ENCODE data around the gene TNRC18. TPM values are rescaled to one million over a fixed set of nuclear protein-coding genes. Genes with fewer than 3 reads are reported as not detected.

The TNRC18 gene
- total RNA-seq, 1 donor from 2014 or later, result 104 TPM

DNA sequence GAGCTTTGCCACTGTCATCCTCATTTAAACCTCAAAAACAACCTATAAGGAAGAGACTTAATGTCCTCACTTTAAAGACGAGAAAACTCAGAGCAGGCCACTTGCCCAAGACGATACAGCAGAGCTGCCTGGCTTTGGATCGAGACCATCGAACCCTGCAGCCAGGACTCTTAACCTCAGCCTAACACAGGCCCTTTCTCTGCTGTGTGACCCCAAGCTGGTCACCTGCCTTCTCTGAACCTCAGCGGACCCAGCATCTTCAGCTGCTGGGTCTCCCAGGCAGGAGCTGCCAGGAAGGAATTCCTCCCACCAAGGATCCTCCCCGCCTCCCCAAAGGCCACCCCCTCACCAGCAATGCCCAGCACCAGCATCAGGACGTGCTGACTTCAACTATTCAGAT, 32.7 kb downstream of the TNRC18 start:
- Histone ChIP-seq H3K4me1 (peaks cover 14% of the 10 kb centered on the region), H3K9me3 (no peaks in the 10 kb centered on the region), H3K27me3 (ENCODE audit: low read depth) (no peaks in the 10 kb centered on the region), H3K4me3 (no peak overlapping the region), H3K27ac (peak overlapping the region; percentile 6), H3K36me3 (peaks cover 83% of the 10 kb centered on the region)
- no peak for DNase-seq
- intact Hi-C loops (cut with DNase I), result no loop called here
- ATAC-seq, result no peak
- TF ChIP-seq, protein P1, sequence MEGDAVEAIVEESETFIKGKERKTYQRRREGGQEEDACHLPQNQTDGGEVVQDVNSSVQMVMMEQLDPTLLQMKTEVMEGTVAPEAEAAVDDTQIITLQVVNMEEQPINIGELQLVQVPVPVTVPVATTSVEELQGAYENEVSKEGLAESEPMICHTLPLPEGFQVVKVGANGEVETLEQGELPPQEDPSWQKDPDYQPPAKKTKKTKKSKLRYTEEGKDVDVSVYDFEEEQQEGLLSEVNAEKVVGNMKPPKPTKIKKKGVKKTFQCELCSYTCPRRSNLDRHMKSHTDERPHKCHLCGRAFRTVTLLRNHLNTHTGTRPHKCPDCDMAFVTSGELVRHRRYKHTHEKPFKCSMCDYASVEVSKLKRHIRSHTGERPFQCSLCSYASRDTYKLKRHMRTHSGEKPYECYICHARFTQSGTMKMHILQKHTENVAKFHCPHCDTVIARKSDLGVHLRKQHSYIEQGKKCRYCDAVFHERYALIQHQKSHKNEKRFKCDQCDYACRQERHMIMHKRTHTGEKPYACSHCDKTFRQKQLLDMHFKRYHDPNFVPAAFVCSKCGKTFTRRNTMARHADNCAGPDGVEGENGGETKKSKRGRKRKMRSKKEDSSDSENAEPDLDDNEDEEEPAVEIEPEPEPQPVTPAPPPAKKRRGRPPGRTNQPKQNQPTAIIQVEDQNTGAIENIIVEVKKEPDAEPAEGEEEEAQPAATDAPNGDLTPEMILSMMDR (IDR thresholded peaks at IDR 0.05), result no peak

DNA sequence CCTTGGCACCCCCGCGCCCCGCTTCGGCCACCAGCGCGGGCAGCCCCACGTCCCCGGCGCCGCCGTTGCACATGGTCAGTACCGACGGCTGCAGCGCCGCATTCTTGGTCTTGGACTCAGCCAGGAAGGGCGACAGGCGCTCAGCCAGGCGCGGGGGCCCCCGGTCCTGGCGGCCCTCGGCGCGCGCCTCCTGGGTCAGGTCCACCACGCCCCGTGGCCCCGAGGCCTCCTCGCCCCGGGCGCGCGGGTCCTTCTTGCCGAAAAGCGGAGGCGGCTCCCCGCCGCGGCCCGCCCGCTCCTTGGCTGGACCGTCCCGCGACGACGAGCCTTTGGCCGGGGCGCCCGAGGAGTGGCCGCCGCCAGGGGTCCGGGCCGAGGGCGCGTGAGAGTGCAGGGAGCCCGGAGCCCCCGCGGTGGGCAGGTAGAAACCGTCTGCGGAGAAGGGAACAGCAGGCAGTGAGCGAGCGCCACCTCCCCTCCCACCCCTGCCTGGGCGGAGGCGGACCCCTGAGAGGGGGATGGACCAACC, 34.7 kb downstream of the TNRC18 start:
- ATAC-seq (no peak), DNase-seq (no peak)
- H3K9me3 ChIP-seq, result no peaks in the 10 kb centered on the region
- no peaks in the 10 kb centered on the region for H3K27me3 ChIP-seq (ENCODE audit: low read depth)
- TF ChIP-seq, protein P1 (IDR thresholded peaks at IDR 0.05), result no peak
- H3K27ac ChIP-seq, result no peak overlapping the region
- no peak overlapping the region for H3K4me3 ChIP-seq
- H3K36me3 ChIP-seq, result peaks cover 94% of the 10 kb centered on the region
- peaks cover 10% of the 10 kb centered on the region for H3K4me1 ChIP-seq
- intact Hi-C loops (cut with DNase I), result no loop called here

DNA sequence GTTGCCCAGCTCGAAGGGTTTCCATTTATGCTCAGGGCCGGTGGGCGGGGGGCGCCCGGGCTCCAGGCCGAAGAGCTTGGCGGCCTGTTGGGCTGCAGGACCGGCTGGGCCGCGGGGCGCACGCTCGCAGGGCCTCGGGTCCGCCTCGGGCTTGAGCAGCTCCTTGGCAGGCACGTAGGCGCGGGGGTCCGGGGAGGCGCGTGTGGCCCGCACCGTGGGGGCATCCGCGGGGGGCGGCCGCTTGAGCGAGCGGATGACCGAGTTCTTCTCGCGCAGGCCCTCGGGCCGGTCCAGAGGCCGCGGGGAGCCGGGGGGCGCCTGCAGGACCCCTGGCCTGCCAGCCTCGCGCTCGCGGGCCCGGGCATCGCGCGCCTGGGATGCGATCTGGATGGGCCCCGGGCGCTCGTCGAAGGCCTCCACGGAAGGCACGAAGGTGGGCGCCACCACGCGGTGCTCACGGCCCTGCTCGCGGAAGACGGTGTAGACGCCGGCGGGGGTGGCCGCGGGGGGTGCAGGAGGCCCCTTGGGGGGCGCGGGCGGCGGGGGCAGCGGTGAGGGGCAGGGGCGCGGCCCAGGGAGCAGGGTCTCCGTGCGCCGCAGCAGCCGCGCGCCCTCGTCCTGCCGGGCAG, 35.2 kb downstream of the TNRC18 start:
- TF ChIP-seq, protein P1 (IDR thresholded peaks at IDR 0.05), result no peak
- peaks cover 89% of the 10 kb centered on the region for H3K36me3 ChIP-seq

DNA sequence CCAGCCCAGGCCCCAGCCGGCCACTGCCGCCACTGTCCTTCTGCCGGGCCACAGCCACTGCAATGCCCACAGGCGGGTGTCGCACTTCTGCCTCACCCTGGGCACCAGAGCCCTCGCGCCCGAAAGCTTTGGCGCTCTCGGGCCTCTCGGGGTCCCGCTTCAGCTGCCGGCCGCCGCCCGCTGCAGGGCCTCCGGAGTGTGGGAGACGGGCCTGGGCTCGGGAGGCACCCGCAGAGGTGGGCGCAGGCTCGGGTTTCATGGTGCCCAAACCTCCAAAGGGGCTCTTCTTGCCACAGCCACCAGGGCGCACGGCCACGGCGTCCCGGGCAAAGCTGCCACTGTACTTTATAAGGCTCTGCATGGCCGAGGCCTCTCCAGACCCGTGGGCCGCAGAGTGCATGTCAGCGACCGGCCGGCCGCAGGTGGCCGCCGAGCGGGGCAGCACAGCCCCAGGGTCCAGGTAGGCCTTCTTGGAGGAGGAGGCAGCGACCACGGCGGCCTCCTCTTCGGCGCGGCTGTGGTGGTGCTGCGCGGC, 35.9 kb downstream of the TNRC18 start:
- no peaks in the 10 kb centered on the region for H3K27me3 ChIP-seq (ENCODE audit: low read depth)
- intact Hi-C loops (cut with DNase I), result no loop called here
- no peak for ATAC-seq
- H3K4me3 ChIP-seq, result no peak overlapping the region
- TF ChIP-seq, protein P1 (IDR thresholded peaks at IDR 0.05), result no peak
- no peak overlapping the region for H3K27ac ChIP-seq
- peaks cover 22% of the 10 kb centered on the region for H3K4me1 ChIP-seq
- no peaks in the 10 kb centered on the region for H3K9me3 ChIP-seq
- DNase-seq, result no peak
- H3K36me3 ChIP-seq, result peaks cover 87% of the 10 kb centered on the region

More for the DNA sequence above, 35.2 kb downstream of the TNRC18 start:
- Histone ChIP-seq H3K27ac (no peak overlapping the region), H3K27me3 (ENCODE audit: low read depth) (no peaks in the 10 kb centered on the region), H3K4me1 (peaks cover 16% of the 10 kb centered on the region), H3K4me3 (no peak overlapping the region), H3K9me3 (no peaks in the 10 kb centered on the region)
- DNase-seq, result no peak
- intact Hi-C loops (cut with DNase I), result no loop called here
- ATAC-seq, result no peak

DNA sequence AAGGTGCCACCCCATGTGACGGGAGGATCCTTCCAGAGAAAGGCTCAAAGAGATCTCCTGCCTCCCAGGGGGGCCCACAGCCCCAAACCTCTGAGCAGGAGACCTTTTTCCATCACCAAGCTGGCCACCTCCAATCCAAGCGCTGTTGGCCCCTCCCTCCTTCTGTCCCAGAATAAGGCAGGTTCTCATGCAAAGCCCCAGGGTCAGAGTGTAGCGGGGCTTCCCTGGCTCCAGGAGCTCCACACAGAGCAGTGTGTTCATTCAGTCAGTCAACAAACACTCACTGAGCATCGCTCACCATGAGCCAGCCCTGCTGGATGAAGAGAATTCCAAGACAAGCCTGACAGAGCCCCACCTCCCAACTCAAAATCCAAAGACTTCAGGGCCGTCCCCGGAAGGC, 39.0 kb downstream of the TNRC18 start:
- ATAC-seq (no peak), DNase-seq (no peak)
- intact Hi-C loops (cut with DNase I), result no loop called here
- no peaks in the 10 kb centered on the region for H3K27me3 ChIP-seq (ENCODE audit: low read depth)
- no peak overlapping the region for H3K4me3 ChIP-seq
- peaks cover 50% of the 10 kb centered on the region for H3K4me1 ChIP-seq
- peaks cover 73% of the 10 kb centered on the region for H3K36me3 ChIP-seq
- H3K27ac ChIP-seq, result no peak overlapping the region
- no peaks in the 10 kb centered on the region for H3K9me3 ChIP-seq
- TF ChIP-seq, protein P1 (IDR thresholded peaks at IDR 0.05), result no peak
